ENCODE data around the gene ZNF467.
A peak's percentile ranks its signal among the peaks of the same experiment; 100 is the strongest.

ZNF467 gene

DNA sequence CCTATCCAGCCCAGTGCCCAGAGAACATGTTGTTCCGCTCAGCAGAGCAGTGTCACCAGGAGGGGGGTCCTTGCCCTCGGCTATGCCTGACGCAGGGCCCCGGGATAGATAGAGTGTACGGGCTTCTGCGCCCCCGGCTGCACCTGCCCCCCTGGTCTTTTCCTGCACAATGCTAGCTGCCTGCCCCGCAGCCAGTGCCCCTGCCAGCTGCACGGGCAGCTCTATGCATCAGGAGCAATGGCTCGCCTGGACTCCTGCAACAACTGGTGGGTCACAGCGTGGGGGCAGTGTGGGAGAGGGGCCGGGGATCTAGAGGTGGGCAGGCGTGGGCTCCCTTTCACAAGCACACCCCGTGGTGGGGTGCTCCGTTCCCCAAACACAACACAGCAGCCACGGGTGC, 33.3 kb upstream of the ZNF467 start:
- no peak for DNase-seq (ENCODE audit: low spot score)

- no peak for DNase-seq (ENCODE audit: low spot score)
Measured at GRCh38 chr7:149804106-149804505, 30.7 kb upstream of the ZNF467 start.

- no peak for DNase-seq (ENCODE audit: low spot score)
Measured at GRCh38 chr7:149803551-149804074, 30.2 kb upstream of the ZNF467 start.

- DNase-seq (ENCODE audit: low spot score): no peak
Measured at GRCh38 chr7:149802966-149803365, 29.6 kb upstream of the ZNF467 start.

GRCh38 chr7:149801816-149802215, 28.4 kb upstream of the ZNF467 start:
- DNase-seq (ENCODE audit: low spot score): no peak

DNA sequence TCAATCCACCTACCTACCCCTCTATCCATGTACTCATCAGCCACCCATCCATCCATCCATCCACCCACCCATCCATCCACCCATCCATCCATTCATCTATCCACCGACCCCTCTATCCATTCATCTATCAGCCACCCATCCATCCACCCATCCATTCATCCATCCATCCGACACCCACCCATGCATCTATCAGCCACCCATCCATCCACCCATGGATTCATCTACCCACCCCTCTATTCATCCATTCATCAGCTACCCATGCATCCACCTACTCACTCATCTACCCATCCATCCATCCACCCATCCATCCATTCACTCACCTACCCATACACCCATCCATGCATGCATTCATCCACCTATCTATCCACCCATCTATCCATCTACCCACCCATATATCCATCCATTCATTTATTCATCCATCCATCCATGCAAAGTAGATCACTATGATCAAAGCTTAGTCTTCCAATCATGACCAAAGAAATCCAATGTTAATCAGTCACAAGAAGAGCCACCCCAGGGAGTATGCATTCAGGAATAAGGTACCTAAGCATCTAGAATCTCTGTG, 27.7 kb upstream of the ZNF467 start:
- DNase-seq (ENCODE audit: low spot score): no peak

DNA sequence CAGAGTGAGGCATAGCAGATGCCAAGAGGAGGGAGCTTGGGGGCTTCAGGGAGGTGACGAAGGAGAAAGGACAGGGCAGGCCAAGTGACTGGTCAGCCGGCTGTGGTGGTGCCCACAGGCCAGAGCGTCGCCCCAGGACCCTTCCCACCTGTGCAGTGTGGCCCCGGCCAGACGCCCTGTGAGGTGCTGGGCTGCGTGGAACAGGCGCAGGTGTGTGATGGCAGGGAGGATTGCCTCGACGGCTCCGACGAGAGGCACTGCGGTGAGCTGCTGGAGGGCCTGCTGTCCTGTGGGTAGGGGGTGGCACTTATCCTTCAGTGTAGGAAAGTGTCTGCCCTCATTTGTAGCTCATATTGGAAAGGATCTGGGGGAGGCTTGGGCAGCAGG, 26.8 kb upstream of the ZNF467 start:
- DNase-seq (ENCODE audit: low spot score): no peak

- DNase-seq (ENCODE audit: low spot score): no peak
Measured at GRCh38 chr7:149799397-149800168, 26.2 kb upstream of the ZNF467 start.

- DNase-seq (ENCODE audit: low spot score): no peak
Measured at GRCh38 chr7:149797771-149798170, 24.4 kb upstream of the ZNF467 start.

DNA sequence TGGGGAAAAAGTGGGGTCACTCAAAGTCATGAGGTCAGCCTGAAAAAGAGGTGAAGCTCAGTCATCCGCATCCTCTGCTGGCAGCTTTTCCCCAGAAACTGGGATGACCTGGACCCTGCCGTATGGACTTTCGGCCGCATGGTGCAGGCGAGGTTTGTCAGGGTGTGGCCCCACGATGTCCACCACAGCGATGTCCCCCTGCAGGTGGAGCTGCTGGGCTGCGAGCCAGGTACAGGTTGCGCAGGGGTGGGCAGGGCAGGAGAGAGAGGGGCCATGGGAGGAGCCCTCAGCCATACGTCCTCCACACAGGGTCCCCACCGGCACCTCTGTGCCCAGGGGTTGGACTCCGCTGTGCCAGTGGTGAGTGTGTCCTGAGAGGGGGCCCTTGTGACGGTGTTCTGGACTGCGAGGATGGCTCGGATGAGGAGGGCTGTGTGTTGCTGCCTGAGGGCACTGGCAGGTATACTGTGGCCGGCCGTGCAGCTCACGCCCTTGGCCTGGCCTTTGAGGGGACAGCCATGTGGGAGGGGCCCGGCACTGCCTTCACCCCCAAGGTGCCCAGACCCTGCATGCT, 23.0 kb upstream of the ZNF467 start:
- DNase-seq (ENCODE audit: low spot score): no peak

DNA sequence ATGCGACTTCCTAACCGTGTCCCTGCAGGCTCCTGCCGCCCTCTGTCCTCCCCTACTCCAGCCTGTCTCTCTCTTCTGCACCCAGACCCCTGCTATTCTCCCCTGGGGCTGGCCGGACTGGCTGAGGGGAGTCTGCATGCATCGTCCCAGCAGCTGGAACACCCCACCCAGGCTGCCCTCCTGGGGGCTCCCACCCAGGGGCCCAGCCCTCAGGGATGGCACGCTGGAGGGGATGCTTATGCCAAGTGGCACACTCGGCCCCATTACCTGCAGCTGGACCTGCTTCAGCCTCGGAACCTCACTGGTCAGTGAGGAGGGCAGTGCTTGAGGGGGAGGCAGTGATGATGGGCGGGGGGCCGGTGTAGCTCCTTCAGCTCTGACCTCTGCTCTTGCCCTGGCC, 21.7 kb upstream of the ZNF467 start:
- DNase-seq (ENCODE audit: low spot score): no peak

GRCh38 chr7:149794661-149795060, 21.3 kb upstream of the ZNF467 start:
- no peak for DNase-seq (ENCODE audit: low spot score)

- DNase-seq (ENCODE audit: low spot score): no peak
Measured at GRCh38 chr7:149793261-149793660, 19.9 kb upstream of the ZNF467 start.

GRCh38 chr7:149792220-149792595, 18.8 kb upstream of the ZNF467 start:
- no peak for DNase-seq (ENCODE audit: low spot score)

GRCh38 chr7:149791411-149792219, 18.2 kb upstream of the ZNF467 start:
- no peak for DNase-seq (ENCODE audit: low spot score)

GRCh38 chr7:149790754-149791360, 17.5 kb upstream of the ZNF467 start:
- no peak for DNase-seq (ENCODE audit: low spot score)

GRCh38 chr7:149790146-149790548, 16.8 kb upstream of the ZNF467 start:
- DNase-seq (ENCODE audit: low spot score): peak; percentile 40

DNA sequence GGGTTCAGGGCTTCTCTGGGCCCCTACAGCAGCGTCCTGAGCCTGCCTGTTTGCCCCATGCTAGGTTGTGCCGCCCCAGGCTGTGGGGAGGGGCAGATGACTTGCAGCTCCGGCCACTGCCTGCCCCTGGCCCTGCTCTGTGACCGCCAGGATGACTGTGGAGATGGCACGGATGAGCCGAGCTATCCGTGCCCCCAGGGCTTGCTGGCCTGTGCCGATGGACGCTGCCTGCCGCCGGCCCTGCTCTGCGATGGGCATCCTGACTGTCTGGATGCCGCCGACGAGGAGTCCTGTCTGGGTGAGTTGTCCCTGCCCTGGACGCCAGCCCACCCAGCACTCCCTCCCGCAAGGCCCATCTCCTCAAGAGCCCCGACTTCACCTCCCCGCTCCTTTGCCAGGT, 15.7 kb upstream of the ZNF467 start:
- DNase-seq (ENCODE audit: low spot score): no peak

GRCh38 chr7:149788300-149788851, 15.0 kb upstream of the ZNF467 start:
- DNase-seq (ENCODE audit: low spot score): no peak

DNA sequence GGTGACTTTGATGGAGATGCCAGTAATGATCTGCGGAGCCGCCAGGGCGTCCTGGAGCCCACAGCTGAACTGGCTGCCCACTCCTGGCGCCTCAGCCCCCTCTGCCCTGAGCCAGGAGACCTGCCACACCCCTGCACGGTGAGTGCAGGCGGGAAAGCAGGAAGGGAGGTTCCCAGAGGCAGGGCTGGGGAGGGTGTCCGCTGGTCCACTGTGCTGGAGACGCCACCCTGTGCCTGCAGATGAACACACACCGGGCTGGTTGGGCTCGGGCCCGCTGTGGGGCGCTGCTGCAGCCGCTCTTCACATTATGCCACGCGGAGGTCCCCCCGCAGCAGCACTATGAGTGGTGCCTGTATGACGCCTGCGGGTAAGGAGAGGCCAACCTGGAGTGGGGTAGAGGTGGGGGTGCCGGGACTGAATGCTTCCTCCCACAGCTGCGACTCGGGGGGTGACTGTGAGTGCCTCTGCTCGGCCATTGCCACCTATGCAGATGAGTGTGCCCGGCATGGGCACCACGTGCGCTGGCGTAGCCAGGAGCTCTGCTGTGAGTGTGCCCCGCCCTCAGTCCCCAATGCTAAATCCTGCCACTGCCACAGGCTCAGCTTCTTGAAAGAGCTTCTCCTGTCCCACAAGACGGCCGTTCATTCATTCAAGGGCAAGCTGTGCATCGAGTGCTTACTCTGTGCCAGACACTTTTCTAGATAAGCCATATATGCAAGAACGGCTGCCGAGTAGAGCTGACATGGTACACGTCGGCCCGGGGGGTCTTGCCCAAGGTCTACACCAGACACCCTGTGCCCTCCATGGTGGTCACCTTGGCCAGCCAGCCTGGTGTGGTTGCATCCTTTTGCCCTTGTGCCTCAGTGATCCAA, 14.3 kb upstream of the ZNF467 start:
- no peak for DNase-seq (ENCODE audit: low spot score)

- no peak for DNase-seq (ENCODE audit: low spot score)
Measured at GRCh38 chr7:149785983-149786382, 12.6 kb upstream of the ZNF467 start.
